GM23338 (cell line): Measurements from ENCODE around the gene HSPH1. TPM values are rescaled to one million over a fixed set of nuclear protein-coding genes. Genes with fewer than 3 reads are reported as not detected.

ENCODE experiments used
- ATAC-seq: fragments of 200-7000 bp; cut with Tn5 transposase; 3 replicates; pipeline ENCODE4 v1.9.1; 2020
- DNase-seq: peaks from one replicate; pipeline ENCODE4 v3.0.0-alpha.2; 2015; ENCODE audit warnings: low spot score
- H2AFZ ChIP-seq: fragments of 200-600 bp; sonication (generic); 2 replicates; pipeline ENCODE4 v1.8.0; 2016; ENCODE audit warnings: antibody characterized with exemption, mild to moderate bottlenecking, moderate library complexity
- H3F3A ChIP-seq: fragments of 200-600 bp; sonication (generic); replicated peaks from 2 replicates; pipeline ENCODE4 v1.8.0; 2017; ENCODE audit warnings: antibody characterized with exemption, mixed run types, low read depth
- H3K27ac ChIP-seq: fragments of 200-600 bp; sonication (generic); 2 replicates; pipeline ENCODE4 v1.6.1; 2016; ENCODE audit warnings: low read depth
- H3K27me3 ChIP-seq: fragments of 200-600 bp; sonication (generic); 2 replicates; pipeline ENCODE4 v1.8.0; 2016; ENCODE audit warnings: mild to moderate bottlenecking, mixed run types, moderate library complexity; ENCODE audit not compliant: insufficient read depth
- H3K36me3 ChIP-seq: fragments of 200-600 bp; sonication (generic); 2 replicates; pipeline ENCODE4 v1.8.0; 2016; ENCODE audit warnings: mild to moderate bottlenecking; ENCODE audit not compliant: insufficient read depth
- H3K4me1 ChIP-seq: fragments of 200-600 bp; sonication (generic); 2 replicates; pipeline ENCODE4 v1.8.0; 2016; ENCODE audit warnings: mild to moderate bottlenecking, moderate library complexity; ENCODE audit not compliant: insufficient read depth
- H3K4me2 ChIP-seq: fragments of 200-600 bp; sonication (generic); 2 replicates; pipeline ENCODE4 v1.7.1; 2017; ENCODE audit warnings: mixed run types
- H3K4me3 ChIP-seq: fragments of 200-600 bp; sonication (generic); 2 replicates; pipeline ENCODE4 v1.6.1; 2016; ENCODE audit warnings: mixed run types
- H3K79me2 ChIP-seq: fragments of 200-600 bp; sonication (generic); replicated peaks from 2 replicates; pipeline ENCODE4 v1.8.0; 2017; ENCODE audit warnings: mild to moderate bottlenecking; ENCODE audit not compliant: insufficient read depth
- H3K9me2 ChIP-seq: fragments of 200-600 bp; sonication (generic); 2 replicates; pipeline ENCODE4 v1.8.0; 2017; ENCODE audit not compliant: insufficient read depth
- H4K20me1 ChIP-seq: fragments of 200-600 bp; sonication (generic); replicated peaks from 2 replicates; pipeline ENCODE4 v1.8.0; 2017; ENCODE audit warnings: mild to moderate bottlenecking; ENCODE audit not compliant: insufficient read depth
- H3K27ac Mint-ChIP-seq: 2 replicates; pipeline ENCODE4 v1.8.0; 2020; ENCODE audit warnings: inconsistent platforms, mild to moderate bottlenecking, moderate library complexity, mixed read lengths
- H3K27me3 Mint-ChIP-seq: 3 replicates; pipeline ENCODE4 v1.8.0; 2022; ENCODE audit warnings: low read depth, mild to moderate bottlenecking, moderate library complexity, mixed read lengths, inconsistent platforms; ENCODE audit not compliant: insufficient read depth, poor library complexity
- H3K36me3 Mint-ChIP-seq: 3 replicates; pipeline ENCODE4 v1.8.0; 2021; ENCODE audit warnings: low read depth, mild to moderate bottlenecking, inconsistent platforms, moderate library complexity, mixed read lengths
- H3K4me1 Mint-ChIP-seq: 3 replicates; pipeline ENCODE4 v1.8.0; 2020; ENCODE audit warnings: mild to moderate bottlenecking, inconsistent platforms, mixed read lengths
- H3K4me3 Mint-ChIP-seq: 3 replicates; pipeline ENCODE4 v1.8.0; 2021; ENCODE audit warnings: moderate library complexity, mild to moderate bottlenecking, inconsistent platforms, mixed read lengths
- H3K9me3 Mint-ChIP-seq: 3 replicates; pipeline ENCODE4 v1.8.0; 2020; ENCODE audit warnings: moderate library complexity, mild to moderate bottlenecking, inconsistent platforms, mixed read lengths
- CREB1 ChIP-seq: fragments of 250-450 bp; sonication (Bioruptor Pico); IDR thresholded peaks from 2 replicates; pipeline ENCODE4 v1.5.0; 2020; ENCODE audit warnings: low read depth, mild to moderate bottlenecking, moderate library complexity
- EZH2 ChIP-seq: fragments of 200-600 bp; sonication (generic); IDR thresholded peaks from one replicate; pipeline ENCODE4 v1.8.0; 2017; ENCODE audit warnings: antibody characterized with exemption, mild to moderate bottlenecking, low read depth; ENCODE audit not compliant: unreplicated experiment
- EZH2phosphoT487 ChIP-seq: fragments of 200-600 bp; sonication (generic); IDR thresholded peaks from one replicate; pipeline ENCODE4 v1.8.1; 2018; ENCODE audit warnings: antibody characterized with exemption; ENCODE audit not compliant: unreplicated experiment
- JUNB ChIP-seq: IDR thresholded peaks from one replicate; pipeline ENCODE4 v1.6.1; 2016; ENCODE audit warnings: antibody characterized with exemption; ENCODE audit not compliant: unreplicated experiment
- POLR2AphosphoS5 ChIP-seq: IDR thresholded peaks from 2 replicates; pipeline ENCODE4 v1.6.1; 2016; ENCODE audit warnings: antibody characterized with exemption, low read depth
- STAT1 ChIP-seq: IDR thresholded peaks from one replicate; pipeline ENCODE4 v1.6.1; 2016; ENCODE audit warnings: antibody characterized with exemption; ENCODE audit not compliant: unreplicated experiment
- ZNF114 ChIP-seq: fragments of 250-450 bp; sonication (Bioruptor Pico); IDR thresholded peaks from 2 replicates; pipeline ENCODE4 v1.5.0; 2020; ENCODE audit warnings: mild to moderate bottlenecking, moderate library complexity
- ZNF331 ChIP-seq: fragments of 250-450 bp; sonication (Bioruptor Pico); IDR thresholded peaks from 2 replicates; pipeline ENCODE4 v1.5.0; 2020; ENCODE audit warnings: low read depth, mild to moderate bottlenecking, moderate library complexity
- polyA plus RNA-seq: library from polyadenylated mRNA; unstranded; fragments of >200 nt; fragmentation: Nextera tagmentation; extraction: Ambion mirVana; gene quantifications from 2 replicates; pipeline ENCODE4 v1.2.1, GENCODE V29; 2016
- total RNA-seq: library from RNA; depleted of rRNA; stranded (reverse); fragments of >200 nt; shearing (Covaris generic); gene quantifications from 2 replicates; pipeline ENCODE4 v1.2.3, GENCODE V29; 2014
- TF ChIP-seq, protein P1 (sequence below): fragments of 250-450 bp; sonication (Bioruptor Pico); IDR thresholded peaks from 2 replicates; pipeline ENCODE4 v1.5.0; 2020; ENCODE audit warnings: mild to moderate bottlenecking, moderate library complexity
- TF ChIP-seq, protein P2 (sequence below): IDR thresholded peaks from 2 replicates; pipeline ENCODE4 v1.6.1; 2016; ENCODE audit warnings: antibody characterized with exemption
- TF ChIP-seq, protein P3 (sequence below): IDR thresholded peaks from one replicate; pipeline ENCODE4 v1.6.1; 2018; ENCODE audit warnings: antibody characterized with exemption; ENCODE audit not compliant: unreplicated experiment
- TF ChIP-seq, protein P4 (sequence below), 2 experiments: fragments of 200-600 bp in 1 of 2; sonication (generic) in 1 of 2; conservative IDR thresholded peaks; 2 replicates each; pipeline versions ENCODE4 v1.5.1 to v1.6.1; 2016 to 2017; ENCODE audit warnings: antibody characterized with exemption in 2 of 2, low read depth in 2 of 2, mild to moderate bottlenecking in 2 of 2, moderate library complexity in 1 of 2

HSPH1 gene
- total and polyA plus RNA-seq, 2 experiments from 2014 or later = 112 to 147 TPM

DNA sequence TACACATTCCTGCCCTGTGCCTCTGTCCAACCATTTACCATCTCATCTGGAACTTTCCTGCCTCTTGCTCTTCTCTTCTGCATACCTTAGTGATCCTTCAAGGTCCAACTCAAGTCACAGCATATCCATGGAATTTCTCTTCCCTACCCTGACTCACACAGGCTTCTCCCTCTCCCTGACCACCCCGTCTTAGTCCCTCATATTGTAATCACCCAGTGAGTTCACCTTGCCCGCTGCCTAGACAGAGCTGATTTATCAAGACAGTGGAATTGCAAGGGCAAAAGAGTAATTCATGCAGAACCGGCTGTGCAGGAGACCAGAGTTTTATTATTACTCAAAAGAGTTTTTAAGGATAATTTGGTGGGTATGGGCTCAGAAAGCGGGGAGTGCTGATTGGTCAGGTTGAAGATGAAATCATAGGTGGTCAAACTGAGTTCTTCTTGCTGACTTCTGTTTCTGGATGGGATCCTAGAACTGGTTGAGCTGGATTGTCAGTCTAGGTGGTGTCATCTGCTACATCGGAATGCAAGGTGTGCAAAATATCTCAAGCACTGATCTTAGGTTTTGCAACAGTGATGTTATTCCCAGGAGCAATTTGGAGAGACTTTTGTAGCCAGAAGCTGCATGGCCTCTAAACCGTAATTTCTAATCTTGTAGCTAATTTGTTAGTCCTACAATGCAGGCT is 67.2 kb downstream of the HSPH1 start:
- peak overlapping the region; percentile 25; the same call in 1 of the 2 replicates for H2AFZ ChIP-seq

More for the DNA sequence above, 67.2 kb downstream of the HSPH1 start:
- H3K36me3 ChIP-seq = no peaks in the 10 kb centered on the region
- no peak overlapping the region for H3K27ac ChIP-seq
- H3F3A ChIP-seq = no peaks in the 10 kb centered on the region
- H3K4me3 Mint-ChIP-seq = no peak overlapping the region
- DNase-seq = no peak
- no peak overlapping the region for H3K4me3 ChIP-seq
- peaks cover 6% of the 10 kb centered on the region for H3K27me3 Mint-ChIP-seq
- no peaks in the 10 kb centered on the region for H3K79me2 ChIP-seq
- H3K4me1 Mint-ChIP-seq = peaks cover 30% of the 10 kb centered on the region
- H3K9me2 ChIP-seq = peaks cover 7% of the 10 kb centered on the region; the same call in 1 of the 2 replicates
- H3K27me3 ChIP-seq = no peaks in the 10 kb centered on the region
- H3K4me2 ChIP-seq = 0 out of 2 replicates have a peak overlapping the region, but pooled peaks have one; percentile 15
- ATAC-seq = no peak
- no peak overlapping the region for H3K27ac Mint-ChIP-seq
- H4K20me1 ChIP-seq = no peaks in the 10 kb centered on the region
- TF ChIP-seq JUNB (no peak), CREB1 (CRISPR knock-in tag) (no peak), ZNF331 (CRISPR knock-in tag) (no peak), ZNF114 (no peak), POLR2AphosphoS5 (no peak), EZH2 (no peak), STAT1 (no peak), EZH2phosphoT487 (no peak)
- TF ChIP-seq, protein P1, sequence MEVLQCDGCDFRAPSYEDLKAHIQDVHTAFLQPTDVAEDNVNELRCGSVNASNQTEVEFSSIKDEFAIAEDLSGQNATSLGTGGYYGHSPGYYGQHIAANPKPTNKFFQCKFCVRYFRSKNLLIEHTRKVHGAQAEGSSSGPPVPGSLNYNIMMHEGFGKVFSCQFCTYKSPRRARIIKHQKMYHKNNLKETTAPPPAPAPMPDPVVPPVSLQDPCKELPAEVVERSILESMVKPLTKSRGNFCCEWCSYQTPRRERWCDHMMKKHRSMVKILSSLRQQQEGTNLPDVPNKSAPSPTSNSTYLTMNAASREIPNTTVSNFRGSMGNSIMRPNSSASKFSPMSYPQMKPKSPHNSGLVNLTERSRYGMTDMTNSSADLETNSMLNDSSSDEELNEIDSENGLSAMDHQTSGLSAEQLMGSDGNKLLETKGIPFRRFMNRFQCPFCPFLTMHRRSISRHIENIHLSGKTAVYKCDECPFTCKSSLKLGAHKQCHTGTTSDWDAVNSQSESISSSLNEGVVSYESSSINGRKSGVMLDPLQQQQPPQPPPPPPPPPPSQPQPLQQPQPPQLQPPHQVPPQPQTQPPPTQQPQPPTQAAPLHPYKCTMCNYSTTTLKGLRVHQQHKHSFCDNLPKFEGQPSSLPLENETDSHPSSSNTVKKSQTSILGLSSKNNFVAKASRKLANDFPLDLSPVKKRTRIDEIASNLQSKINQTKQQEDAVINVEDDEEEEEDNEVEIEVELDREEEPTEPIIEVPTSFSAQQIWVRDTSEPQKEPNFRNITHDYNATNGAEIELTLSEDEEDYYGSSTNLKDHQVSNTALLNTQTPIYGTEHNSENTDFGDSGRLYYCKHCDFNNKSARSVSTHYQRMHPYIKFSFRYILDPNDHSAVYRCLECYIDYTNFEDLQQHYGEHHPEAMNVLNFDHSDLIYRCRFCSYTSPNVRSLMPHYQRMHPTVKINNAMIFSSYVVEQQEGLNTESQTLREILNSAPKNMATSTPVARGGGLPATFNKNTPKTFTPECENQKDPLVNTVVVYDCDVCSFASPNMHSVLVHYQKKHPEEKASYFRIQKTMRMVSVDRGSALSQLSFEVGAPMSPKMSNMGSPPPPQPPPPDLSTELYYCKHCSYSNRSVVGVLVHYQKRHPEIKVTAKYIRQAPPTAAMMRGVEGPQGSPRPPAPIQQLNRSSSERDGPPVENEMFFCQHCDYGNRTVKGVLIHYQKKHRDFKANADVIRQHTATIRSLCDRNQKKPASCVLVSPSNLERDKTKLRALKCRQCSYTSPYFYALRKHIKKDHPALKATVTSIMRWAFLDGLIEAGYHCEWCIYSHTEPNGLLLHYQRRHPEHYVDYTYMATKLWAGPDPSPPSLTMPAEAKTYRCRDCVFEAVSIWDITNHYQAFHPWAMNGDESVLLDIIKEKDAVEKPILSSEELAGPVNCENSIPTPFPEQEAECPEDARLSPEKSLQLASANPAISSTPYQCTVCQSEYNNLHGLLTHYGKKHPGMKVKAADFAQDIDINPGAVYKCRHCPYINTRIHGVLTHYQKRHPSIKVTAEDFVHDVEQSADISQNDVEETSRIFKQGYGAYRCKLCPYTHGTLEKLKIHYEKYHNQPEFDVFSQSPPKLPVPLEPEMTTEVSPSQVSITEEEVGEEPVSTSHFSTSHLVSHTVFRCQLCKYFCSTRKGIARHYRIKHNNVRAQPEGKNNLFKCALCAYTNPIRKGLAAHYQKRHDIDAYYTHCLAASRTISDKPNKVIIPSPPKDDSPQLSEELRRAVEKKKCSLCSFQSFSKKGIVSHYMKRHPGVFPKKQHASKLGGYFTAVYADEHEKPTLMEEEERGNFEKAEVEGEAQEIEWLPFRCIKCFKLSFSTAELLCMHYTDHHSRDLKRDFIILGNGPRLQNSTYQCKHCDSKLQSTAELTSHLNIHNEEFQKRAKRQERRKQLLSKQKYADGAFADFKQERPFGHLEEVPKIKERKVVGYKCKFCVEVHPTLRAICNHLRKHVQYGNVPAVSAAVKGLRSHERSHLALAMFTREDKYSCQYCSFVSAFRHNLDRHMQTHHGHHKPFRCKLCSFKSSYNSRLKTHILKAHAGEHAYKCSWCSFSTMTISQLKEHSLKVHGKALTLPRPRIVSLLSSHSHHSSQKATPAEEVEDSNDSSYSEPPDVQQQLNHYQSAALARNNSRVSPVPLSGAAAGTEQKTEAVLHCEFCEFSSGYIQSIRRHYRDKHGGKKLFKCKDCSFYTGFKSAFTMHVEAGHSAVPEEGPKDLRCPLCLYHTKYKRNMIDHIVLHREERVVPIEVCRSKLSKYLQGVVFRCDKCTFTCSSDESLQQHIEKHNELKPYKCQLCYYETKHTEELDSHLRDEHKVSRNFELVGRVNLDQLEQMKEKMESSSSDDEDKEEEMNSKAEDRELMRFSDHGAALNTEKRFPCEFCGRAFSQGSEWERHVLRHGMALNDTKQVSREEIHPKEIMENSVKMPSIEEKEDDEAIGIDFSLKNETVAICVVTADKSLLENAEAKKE (CRISPR knock-in tag) = no peak
- TF ChIP-seq, protein P2, sequence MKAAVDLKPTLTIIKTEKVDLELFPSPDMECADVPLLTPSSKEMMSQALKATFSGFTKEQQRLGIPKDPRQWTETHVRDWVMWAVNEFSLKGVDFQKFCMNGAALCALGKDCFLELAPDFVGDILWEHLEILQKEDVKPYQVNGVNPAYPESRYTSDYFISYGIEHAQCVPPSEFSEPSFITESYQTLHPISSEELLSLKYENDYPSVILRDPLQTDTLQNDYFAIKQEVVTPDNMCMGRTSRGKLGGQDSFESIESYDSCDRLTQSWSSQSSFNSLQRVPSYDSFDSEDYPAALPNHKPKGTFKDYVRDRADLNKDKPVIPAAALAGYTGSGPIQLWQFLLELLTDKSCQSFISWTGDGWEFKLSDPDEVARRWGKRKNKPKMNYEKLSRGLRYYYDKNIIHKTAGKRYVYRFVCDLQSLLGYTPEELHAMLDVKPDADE = no peak
- TF ChIP-seq, protein P3, sequence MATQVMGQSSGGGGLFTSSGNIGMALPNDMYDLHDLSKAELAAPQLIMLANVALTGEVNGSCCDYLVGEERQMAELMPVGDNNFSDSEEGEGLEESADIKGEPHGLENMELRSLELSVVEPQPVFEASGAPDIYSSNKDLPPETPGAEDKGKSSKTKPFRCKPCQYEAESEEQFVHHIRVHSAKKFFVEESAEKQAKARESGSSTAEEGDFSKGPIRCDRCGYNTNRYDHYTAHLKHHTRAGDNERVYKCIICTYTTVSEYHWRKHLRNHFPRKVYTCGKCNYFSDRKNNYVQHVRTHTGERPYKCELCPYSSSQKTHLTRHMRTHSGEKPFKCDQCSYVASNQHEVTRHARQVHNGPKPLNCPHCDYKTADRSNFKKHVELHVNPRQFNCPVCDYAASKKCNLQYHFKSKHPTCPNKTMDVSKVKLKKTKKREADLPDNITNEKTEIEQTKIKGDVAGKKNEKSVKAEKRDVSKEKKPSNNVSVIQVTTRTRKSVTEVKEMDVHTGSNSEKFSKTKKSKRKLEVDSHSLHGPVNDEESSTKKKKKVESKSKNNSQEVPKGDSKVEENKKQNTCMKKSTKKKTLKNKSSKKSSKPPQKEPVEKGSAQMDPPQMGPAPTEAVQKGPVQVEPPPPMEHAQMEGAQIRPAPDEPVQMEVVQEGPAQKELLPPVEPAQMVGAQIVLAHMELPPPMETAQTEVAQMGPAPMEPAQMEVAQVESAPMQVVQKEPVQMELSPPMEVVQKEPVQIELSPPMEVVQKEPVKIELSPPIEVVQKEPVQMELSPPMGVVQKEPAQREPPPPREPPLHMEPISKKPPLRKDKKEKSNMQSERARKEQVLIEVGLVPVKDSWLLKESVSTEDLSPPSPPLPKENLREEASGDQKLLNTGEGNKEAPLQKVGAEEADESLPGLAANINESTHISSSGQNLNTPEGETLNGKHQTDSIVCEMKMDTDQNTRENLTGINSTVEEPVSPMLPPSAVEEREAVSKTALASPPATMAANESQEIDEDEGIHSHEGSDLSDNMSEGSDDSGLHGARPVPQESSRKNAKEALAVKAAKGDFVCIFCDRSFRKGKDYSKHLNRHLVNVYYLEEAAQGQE = no peak
- TF ChIP-seq, protein P4, sequence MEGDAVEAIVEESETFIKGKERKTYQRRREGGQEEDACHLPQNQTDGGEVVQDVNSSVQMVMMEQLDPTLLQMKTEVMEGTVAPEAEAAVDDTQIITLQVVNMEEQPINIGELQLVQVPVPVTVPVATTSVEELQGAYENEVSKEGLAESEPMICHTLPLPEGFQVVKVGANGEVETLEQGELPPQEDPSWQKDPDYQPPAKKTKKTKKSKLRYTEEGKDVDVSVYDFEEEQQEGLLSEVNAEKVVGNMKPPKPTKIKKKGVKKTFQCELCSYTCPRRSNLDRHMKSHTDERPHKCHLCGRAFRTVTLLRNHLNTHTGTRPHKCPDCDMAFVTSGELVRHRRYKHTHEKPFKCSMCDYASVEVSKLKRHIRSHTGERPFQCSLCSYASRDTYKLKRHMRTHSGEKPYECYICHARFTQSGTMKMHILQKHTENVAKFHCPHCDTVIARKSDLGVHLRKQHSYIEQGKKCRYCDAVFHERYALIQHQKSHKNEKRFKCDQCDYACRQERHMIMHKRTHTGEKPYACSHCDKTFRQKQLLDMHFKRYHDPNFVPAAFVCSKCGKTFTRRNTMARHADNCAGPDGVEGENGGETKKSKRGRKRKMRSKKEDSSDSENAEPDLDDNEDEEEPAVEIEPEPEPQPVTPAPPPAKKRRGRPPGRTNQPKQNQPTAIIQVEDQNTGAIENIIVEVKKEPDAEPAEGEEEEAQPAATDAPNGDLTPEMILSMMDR (conservative IDR thresholded peaks at IDR 0.05; ENCODE audit: low read depth in 2 of 2) = no peak
- peaks cover 11% of the 10 kb centered on the region for H3K4me1 ChIP-seq
- no peaks in the 10 kb centered on the region for H3K36me3 Mint-ChIP-seq
- H3K9me3 Mint-ChIP-seq = no peaks in the 10 kb centered on the region
